Measurements from ENCODE around the gene PDXDC1.
"Not testable (repeated sequence)": the region's sequence is repeated elsewhere in the genome, so short reads cannot be mapped to it uniquely, and the experiment has no call there.

The PDXDC1 gene

DNA sequence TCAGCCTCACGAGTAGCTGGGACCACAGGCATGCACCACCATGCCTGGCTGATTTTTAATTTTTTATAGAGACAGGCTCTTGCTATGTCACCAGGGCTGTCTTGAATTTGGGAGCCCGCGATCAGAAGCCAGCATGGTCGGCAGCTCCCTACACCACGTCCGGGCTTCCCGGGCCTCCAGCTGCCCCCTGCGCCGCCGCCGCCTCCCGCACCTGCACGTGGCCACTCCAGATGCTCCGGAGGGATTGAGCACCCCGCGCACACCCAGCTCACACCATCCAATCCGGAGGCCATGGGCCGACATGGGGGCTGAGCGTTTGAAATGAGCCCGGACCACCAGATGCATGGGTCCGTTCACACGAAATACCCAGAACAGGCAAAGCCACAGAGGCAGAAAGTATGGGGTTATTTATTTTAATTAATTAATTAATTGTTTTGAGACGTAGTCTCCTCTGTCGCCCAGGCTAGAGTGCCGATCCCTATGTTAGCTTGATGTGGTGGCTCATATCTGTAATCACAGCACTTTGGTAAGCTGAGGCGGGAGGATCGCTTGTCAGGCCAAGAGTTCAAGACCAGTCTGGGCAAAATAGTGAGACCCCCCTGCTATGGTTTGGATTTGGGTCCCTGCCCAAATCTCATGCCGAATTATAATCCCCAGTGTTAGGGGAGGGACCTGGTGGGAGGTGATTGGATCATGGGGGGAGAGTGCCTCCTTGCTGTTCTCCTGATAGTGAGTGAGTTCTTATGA lies 17.1 kb upstream of the PDXDC1 start:
- TF ChIP-seq, protein P1, sequence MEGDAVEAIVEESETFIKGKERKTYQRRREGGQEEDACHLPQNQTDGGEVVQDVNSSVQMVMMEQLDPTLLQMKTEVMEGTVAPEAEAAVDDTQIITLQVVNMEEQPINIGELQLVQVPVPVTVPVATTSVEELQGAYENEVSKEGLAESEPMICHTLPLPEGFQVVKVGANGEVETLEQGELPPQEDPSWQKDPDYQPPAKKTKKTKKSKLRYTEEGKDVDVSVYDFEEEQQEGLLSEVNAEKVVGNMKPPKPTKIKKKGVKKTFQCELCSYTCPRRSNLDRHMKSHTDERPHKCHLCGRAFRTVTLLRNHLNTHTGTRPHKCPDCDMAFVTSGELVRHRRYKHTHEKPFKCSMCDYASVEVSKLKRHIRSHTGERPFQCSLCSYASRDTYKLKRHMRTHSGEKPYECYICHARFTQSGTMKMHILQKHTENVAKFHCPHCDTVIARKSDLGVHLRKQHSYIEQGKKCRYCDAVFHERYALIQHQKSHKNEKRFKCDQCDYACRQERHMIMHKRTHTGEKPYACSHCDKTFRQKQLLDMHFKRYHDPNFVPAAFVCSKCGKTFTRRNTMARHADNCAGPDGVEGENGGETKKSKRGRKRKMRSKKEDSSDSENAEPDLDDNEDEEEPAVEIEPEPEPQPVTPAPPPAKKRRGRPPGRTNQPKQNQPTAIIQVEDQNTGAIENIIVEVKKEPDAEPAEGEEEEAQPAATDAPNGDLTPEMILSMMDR (IDR thresholded peaks at IDR 0.05; ENCODE audit: control insufficient read depth, extremely low read depth, insufficient read depth): no peak
- no peak overlapping the region for H3K4me3 ChIP-seq (ENCODE audit: low read depth, low read length)
- no peak for DNase-seq (ENCODE audit: low read depth)

DNA sequence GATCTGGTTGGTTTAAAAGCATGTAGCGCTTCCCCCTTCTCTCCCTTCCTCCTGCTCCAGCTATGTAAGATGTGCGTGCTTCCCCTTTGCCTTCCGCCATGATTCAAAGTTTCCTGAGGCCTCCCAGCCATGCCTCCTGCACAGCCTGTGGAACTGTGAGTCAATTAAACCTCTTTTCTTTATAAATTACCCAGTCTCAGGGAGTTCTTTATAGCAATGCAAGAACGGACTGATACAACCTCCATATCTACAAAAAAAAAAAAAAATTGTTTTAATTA lies 16.6 kb upstream of the PDXDC1 start:
- TF ChIP-seq, protein P1 (IDR thresholded peaks at IDR 0.05; ENCODE audit: control insufficient read depth, extremely low read depth, insufficient read depth): no peak
- no peak overlapping the region for H3K4me3 ChIP-seq (ENCODE audit: low read depth, low read length)
- no peak for DNase-seq (ENCODE audit: low read depth)

DNA sequence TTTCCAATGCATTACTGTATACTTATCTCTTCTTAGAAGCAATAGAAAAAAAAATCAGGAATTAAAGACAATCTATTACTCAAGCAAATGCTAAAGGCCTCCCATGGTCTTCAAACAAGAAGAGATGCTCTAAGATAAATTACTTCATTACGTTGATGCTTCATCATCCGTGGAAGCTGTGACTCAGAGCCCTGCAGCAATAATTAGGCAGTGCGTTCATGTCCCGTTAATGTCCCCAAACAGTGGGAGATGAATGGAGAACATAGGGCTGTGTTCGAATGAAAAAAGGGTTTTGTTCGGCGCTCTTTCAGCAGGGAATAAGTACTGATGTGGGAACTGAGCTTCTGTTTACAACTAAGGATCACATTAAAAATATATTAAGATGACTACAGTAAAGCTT lies 15.9 kb upstream of the PDXDC1 start:
- H3K4me3 ChIP-seq (ENCODE audit: low read depth, low read length): no peak overlapping the region
- TF ChIP-seq, protein P1 (IDR thresholded peaks at IDR 0.05; ENCODE audit: control insufficient read depth, extremely low read depth, insufficient read depth): no peak
- no peak for DNase-seq (ENCODE audit: low read depth)

DNA sequence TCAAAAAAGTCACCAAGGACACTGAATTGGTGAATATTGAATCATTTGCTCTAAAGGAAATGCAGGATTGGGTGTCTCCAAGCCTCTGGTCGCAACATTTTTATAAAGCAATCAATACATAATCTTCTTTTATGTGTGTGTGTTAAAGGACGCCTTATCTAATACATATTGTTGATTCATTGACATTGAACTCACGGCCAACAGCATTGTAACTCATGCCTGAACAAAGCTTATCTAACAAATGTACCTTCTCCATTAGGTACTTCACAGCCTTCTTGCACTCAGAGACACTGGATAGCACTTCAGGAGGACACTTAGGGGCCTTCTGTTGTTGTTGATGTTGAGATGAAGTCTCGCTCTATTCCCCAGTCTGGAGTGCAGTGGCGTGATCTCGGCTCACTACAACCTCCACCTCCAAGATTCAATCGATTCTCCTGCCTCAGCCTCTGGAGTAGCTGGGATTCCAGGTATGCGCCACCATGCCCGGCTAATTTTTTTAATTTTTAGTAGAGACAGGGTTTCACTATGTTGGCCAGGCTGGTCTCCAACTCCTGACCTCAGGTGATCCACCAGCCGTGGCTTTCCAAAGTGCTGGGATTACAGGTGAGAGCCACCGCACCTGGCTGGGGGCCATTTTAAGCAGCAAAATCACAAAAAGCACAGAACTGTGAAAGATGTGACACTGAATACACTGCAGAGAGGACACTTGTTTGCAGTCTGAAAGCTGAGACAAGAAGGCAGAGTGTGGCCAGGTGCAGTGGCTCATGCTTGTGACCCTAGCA lies 13.2 kb upstream of the PDXDC1 start:
- H3K4me3 ChIP-seq (ENCODE audit: low read depth, low read length): no peak overlapping the region
- DNase-seq (ENCODE audit: low read depth): no peak
- TF ChIP-seq, protein P1 (IDR thresholded peaks at IDR 0.05; ENCODE audit: control insufficient read depth, extremely low read depth, insufficient read depth): no peak

DNA sequence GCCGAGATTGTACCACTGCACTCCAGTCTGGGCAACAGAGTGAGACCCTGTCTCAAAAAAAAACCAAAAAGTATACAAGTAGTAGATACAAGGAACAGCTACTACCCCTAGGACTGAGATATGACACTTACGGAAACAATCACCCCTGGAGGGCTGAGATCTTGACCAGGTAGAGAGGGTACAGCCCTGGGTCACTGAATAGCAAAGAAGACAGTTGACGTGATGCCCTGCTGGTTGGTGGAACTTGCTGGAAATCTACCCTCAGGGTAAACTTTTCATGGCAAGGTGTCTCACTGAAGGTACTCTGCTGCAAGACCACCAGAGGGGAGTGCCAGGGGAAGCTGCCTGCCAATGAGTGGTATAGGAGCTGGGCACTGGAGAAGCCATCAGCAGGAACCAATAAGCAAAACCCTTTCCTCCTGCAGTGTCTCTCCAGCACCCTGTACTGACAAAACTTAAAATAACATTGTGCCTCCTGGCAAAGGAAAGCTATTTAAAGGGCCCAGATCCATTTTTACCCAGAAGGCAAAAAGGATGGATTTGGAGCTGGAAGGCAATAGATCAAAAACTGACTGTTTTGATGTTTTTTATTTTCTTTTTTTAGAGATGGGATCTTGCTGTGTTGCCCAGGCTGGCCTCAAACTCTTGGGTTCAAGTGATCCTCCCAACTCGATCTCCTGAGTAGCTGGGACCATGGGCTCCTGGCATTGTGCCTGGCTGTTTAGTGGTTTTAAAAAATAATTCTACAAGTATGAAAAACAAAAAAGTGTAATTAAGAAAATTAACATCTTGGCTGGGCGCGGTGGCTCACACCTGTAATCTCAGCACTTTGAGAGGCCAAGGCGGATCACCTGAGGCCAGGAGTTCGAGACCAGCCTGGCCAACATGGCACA lies 11.3 kb upstream of the PDXDC1 start:
- H3K4me3 ChIP-seq (ENCODE audit: low read depth, low read length): no peak overlapping the region
- TF ChIP-seq, protein P1 (IDR thresholded peaks at IDR 0.05; ENCODE audit: control insufficient read depth, extremely low read depth, insufficient read depth): no peak
- DNase-seq (ENCODE audit: low read depth): no peak

DNA sequence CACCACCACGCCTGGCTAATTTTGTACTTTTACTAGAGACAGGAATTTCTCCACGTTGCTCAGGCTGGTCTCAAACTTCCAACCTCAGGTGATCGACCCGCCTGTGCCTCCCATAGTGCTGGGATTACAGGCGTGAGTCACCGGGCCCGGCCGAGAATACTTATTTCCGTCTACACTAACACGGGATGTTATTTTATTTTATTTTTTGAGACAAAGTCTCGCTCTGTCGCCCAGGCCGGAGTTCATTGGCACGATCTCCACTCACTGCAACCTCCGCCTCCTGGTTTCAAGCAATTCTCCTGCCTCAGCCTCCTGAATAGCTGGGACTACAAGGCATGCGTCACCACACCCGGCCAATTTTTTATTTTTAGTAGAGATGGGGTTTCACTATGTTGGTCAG lies 9.5 kb upstream of the PDXDC1 start:
- H3K4me3 ChIP-seq (ENCODE audit: low read depth, low read length): no peak overlapping the region
- no peak for DNase-seq (ENCODE audit: low read depth)
- TF ChIP-seq, protein P1 (IDR thresholded peaks at IDR 0.05; ENCODE audit: control insufficient read depth, extremely low read depth, insufficient read depth): no peak

DNA sequence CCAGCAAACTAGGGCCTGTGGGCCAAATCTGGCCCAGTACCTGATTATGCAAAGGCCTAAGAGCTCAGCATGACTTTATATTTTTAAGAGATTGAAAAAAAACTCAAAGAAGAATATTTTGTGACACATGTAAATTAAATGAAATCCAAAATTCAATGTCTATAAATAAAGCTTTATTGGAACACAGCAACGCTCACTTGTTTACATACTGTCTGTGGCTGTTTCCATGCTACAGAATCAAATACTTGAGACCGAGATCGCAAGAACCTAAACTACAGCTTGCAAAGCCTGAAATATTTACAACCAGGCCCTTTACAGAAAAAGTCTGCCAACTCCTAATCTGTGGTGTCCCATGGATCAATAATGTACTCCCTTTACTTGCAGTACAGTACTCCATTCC lies 5.0 kb upstream of the PDXDC1 start:
- DNase-seq (ENCODE audit: low read depth); H3K4me3 ChIP-seq (ENCODE audit: low read depth, low read length): not testable (repeated sequence)

DNA sequence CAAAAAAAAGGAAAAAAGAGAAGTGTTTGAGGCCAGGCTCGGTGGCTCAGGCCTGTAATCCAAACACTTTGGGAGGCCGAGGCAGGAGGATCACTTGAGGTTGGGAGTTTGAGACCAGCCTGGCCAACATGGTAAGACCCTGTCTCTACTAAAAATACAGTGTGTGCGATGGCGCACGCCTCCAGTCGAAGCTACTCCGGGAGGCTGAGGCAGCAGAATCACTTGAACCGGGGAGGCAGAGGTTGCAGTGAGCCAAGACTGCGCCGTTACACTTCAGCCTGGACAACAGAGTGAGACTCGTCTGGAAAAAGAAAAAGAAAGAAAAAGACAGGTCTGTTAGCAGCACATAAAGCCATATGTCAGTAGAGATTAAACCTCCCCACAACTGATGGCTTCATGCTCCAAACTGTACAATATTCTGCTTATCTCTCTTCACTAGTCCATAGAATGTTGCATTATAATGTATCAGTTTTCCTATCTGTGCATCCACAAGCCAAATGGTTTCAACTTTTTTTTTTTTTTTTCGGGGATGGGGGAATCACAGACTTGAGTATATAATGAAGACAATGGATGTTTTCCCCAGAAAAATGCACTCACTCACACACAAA lies 3.1 kb upstream of the PDXDC1 start:
- not testable (repeated sequence) for H3K4me3 ChIP-seq (ENCODE audit: low read depth, low read length); DNase-seq (ENCODE audit: low read depth)

DNA sequence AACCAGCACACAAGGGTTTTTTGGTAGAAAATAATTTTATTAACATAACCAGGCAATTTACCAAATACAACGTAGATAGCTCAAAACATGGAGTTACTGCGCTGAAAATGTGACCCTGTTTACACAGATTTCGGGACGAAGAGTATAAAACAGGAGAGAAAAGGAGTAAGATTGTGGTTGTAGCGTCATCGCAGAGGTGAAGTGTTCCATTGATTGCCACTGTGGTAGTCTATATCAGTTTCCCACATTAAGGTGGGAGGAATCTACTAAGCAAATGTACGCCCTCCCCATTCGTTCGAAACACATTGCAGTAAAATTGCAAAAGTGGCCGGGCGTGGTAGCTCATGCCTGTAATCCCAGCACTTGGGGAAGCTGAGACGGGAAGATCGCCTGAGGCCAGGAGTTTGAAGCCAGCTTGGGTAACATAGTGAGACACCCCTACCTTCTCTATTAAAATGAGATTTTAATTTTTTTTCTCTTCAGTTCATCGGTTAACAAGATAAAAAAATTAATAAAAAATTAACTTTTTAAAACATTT lies 972 bp upstream of the PDXDC1 start:
- H3K4me3 ChIP-seq (ENCODE audit: low read depth, low read length): peak overlapping the region; percentile 76
- DNase-seq (ENCODE audit: low read depth): not testable (repeated sequence)

DNA sequence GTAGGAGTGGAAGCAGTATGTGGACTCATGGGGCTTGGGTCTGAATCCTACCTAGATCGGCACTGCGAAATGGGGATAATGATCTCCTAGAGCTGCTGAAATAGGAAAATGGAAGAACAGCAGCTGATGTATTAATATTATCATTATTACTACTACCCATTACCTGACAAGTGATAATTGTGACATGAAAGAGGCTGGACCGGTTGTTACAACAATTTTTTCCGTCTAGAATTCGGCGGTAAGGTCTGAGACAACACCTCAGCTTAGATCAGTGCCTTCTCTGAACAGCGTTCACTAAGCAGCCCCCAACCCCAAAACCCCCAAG lies 533 bp upstream of the PDXDC1 start:
- peak overlapping the region; percentile 76 for H3K4me3 ChIP-seq (ENCODE audit: low read depth, low read length)
- not testable (repeated sequence) for DNase-seq (ENCODE audit: low read depth)
